Measurements from ENCODE around the gene TROAP. TPM values are rescaled to one million over a fixed set of nuclear protein-coding genes. Genes with fewer than 3 reads are reported as not detected.

TROAP gene
- total and polyA plus RNA-seq, 9 of the 15 experiments (the other 6 are each of a cell fraction or from before 2014, with no cell fraction given), result 46.4 to 171 (median 59.8) TPM

DNA sequence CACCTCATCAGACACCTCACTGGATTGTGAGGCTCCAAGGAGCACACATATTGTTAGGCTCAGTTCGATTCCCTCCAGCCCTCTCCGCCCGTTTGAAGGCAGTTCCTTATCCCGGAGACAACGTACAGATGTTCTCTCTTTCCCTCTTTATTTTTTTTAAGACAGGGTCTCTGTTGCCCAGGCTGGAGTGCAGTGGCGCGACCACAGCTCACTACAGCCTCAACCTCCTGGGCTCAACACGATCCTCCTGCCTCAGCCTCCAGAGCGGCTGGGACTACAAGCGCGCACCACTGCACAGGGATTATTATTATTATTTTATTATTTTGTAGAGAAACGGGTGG, 718 bp upstream of the TROAP start (continued):
- TF ChIP-seq, protein P1, sequence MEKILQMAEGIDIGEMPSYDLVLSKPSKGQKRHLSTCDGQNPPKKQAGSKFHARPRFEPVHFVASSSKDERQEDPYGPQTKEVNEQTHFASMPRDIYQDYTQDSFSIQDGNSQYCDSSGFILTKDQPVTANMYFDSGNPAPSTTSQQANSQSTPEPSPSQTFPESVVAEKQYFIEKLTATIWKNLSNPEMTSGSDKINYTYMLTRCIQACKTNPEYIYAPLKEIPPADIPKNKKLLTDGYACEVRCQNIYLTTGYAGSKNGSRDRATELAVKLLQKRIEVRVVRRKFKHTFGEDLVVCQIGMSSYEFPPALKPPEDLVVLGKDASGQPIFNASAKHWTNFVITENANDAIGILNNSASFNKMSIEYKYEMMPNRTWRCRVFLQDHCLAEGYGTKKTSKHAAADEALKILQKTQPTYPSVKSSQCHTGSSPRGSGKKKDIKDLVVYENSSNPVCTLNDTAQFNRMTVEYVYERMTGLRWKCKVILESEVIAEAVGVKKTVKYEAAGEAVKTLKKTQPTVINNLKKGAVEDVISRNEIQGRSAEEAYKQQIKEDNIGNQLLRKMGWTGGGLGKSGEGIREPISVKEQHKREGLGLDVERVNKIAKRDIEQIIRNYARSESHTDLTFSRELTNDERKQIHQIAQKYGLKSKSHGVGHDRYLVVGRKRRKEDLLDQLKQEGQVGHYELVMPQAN (IDR thresholded peaks at IDR 0.05; ENCODE audit: borderline replicate concordance), result peak; percentile 68; the same call in 1 of the 2 replicates
- TF ChIP-seq, protein P2, sequence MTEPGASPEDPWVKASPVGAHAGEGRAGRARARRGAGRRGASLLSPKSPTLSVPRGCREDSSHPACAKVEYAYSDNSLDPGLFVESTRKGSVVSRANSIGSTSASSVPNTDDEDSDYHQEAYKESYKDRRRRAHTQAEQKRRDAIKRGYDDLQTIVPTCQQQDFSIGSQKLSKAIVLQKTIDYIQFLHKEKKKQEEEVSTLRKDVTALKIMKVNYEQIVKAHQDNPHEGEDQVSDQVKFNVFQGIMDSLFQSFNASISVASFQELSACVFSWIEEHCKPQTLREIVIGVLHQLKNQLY (CRISPR knock-in tag; conservative IDR thresholded peaks at IDR 0.05), result 0 out of 4 replicates have a peak, but pooled peaks of 1 of the 2 experiments have one; percentile 10
- TF ChIP-seq, protein P3, sequence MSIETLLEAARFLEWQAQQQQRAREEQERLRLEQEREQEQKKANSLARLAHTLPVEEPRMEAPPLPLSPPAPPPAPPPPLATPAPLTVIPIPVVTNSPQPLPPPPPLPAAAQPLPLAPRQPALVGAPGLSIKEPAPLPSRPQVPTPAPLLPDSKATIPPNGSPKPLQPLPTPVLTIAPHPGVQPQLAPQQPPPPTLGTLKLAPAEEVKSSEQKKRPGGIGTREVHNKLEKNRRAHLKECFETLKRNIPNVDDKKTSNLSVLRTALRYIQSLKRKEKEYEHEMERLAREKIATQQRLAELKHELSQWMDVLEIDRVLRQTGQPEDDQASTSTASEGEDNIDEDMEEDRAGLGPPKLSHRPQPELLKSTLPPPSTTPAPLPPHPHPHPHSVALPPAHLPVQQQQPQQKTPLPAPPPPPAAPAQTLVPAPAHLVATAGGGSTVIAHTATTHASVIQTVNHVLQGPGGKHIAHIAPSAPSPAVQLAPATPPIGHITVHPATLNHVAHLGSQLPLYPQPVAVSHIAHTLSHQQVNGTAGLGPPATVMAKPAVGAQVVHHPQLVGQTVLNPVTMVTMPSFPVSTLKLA (conservative IDR thresholded peaks at IDR 0.05), result peak in 1 of 2 experiments; percentile 0; a peak in 1 of 4 replicates
- 0 out of 2 replicates have a peak, but pooled peaks have one; percentile 46 for TF ChIP-seq GTF2E2 (tag; IDR thresholded peaks at IDR 0.05)
- TF ChIP-seq THRAP3 (IDR thresholded peaks at IDR 0.05; ENCODE audit: borderline replicate concordance), result 0 out of 2 replicates have a peak, but pooled peaks have one; percentile 74
- no peak for TF ChIP-seq MEIS2 (IDR thresholded peaks at IDR 0.05; ENCODE audit: partially characterized antibody)
- TF ChIP-seq, protein P4, sequence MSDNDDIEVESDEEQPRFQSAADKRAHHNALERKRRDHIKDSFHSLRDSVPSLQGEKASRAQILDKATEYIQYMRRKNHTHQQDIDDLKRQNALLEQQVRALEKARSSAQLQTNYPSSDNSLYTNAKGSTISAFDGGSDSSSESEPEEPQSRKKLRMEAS (CRISPR knock-in tag; IDR thresholded peaks at IDR 0.05), result no peak
- 0 out of 2 replicates have a peak, but pooled peaks have one; percentile 4 for TF ChIP-seq NR2C2 (CRISPR knock-in tag; IDR thresholded peaks at IDR 0.05)
- no peak; the same call in 1 of the 2 replicates for TF ChIP-seq NR2C2 (tag; IDR thresholded peaks at IDR 0.05)
- peak; percentile 81; the same call in 1 of the 2 replicates for TF ChIP-seq BCOR (IDR thresholded peaks at IDR 0.05)
- TF ChIP-seq CHD1 (IDR thresholded peaks at IDR 0.05; ENCODE audit: low read length), result peak; percentile 37
- TF ChIP-seq, protein P5, sequence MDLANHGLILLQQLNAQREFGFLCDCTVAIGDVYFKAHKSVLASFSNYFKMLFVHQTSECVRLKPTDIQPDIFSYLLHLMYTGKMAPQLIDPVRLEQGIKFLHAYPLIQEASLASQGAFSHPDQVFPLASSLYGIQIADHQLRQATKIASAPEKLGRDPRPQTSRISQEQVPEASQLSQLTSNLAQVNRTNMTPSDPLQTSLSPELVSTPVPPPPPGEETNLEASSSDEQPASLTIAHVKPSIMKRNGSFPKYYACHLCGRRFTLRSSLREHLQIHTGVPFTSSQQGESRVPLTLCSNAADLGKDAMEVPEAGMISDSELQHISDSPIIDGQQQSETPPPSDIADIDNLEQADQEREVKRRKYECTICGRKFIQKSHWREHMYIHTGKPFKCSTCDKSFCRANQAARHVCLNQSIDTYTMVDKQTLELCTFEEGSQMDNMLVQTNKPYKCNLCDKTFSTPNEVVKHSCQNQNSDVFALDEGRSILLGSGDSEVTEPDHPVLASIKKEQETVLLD (IDR thresholded peaks at IDR 0.05), result no peak
- TF ChIP-seq CTBP1 (IDR thresholded peaks at IDR 0.05; ENCODE audit: borderline replicate concordance), result 0 out of 2 replicates have a peak, but pooled peaks have one; percentile 1
- peak; percentile 13; the same call in 1 of the 2 replicates for TF ChIP-seq SUPT5H (IDR thresholded peaks at IDR 0.05)
- TF ChIP-seq, protein P6, sequence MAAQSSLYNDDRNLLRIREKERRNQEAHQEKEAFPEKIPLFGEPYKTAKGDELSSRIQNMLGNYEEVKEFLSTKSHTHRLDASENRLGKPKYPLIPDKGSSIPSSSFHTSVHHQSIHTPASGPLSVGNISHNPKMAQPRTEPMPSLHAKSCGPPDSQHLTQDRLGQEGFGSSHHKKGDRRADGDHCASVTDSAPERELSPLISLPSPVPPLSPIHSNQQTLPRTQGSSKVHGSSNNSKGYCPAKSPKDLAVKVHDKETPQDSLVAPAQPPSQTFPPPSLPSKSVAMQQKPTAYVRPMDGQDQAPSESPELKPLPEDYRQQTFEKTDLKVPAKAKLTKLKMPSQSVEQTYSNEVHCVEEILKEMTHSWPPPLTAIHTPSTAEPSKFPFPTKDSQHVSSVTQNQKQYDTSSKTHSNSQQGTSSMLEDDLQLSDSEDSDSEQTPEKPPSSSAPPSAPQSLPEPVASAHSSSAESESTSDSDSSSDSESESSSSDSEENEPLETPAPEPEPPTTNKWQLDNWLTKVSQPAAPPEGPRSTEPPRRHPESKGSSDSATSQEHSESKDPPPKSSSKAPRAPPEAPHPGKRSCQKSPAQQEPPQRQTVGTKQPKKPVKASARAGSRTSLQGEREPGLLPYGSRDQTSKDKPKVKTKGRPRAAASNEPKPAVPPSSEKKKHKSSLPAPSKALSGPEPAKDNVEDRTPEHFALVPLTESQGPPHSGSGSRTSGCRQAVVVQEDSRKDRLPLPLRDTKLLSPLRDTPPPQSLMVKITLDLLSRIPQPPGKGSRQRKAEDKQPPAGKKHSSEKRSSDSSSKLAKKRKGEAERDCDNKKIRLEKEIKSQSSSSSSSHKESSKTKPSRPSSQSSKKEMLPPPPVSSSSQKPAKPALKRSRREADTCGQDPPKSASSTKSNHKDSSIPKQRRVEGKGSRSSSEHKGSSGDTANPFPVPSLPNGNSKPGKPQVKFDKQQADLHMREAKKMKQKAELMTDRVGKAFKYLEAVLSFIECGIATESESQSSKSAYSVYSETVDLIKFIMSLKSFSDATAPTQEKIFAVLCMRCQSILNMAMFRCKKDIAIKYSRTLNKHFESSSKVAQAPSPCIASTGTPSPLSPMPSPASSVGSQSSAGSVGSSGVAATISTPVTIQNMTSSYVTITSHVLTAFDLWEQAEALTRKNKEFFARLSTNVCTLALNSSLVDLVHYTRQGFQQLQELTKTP (IDR thresholded peaks at IDR 0.05; ENCODE audit: low read depth in 1 of 2, partially characterized antibody in 2 of 2), result peak; percentile 20 to 48

Data from K562 (cell line).